ENCODE measurements around the gene RAB17.

DNA sequence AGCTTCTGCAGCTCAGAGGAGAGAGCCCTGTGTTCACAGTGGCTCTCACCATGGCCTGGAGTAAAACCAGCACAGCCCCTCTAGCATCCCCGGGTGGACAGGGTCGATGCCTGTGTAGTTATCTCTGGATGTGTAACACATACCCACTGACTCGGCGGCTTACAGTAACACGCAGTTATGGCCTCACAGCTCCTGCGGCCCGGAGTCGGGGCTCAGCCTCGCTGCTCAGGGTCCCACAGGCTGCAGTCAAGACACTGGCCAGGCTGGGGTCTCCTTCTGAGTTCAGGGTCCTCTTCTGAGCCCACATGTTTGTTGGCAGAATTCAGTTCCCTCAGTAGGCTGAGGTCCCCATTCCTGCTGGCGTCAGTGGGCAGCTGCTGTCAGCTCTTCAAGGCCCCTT, 2.5 kb upstream of the RAB17 start:
- TF ChIP-seq, protein P1, sequence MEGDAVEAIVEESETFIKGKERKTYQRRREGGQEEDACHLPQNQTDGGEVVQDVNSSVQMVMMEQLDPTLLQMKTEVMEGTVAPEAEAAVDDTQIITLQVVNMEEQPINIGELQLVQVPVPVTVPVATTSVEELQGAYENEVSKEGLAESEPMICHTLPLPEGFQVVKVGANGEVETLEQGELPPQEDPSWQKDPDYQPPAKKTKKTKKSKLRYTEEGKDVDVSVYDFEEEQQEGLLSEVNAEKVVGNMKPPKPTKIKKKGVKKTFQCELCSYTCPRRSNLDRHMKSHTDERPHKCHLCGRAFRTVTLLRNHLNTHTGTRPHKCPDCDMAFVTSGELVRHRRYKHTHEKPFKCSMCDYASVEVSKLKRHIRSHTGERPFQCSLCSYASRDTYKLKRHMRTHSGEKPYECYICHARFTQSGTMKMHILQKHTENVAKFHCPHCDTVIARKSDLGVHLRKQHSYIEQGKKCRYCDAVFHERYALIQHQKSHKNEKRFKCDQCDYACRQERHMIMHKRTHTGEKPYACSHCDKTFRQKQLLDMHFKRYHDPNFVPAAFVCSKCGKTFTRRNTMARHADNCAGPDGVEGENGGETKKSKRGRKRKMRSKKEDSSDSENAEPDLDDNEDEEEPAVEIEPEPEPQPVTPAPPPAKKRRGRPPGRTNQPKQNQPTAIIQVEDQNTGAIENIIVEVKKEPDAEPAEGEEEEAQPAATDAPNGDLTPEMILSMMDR (IDR thresholded peaks at IDR 0.05; ENCODE audit: low read length), result no peak
- TF ChIP-seq EZH2 (IDR thresholded peaks at IDR 0.05; ENCODE audit: borderline replicate concordance, low read length), result no peak
